ENCODE data around the gene DZIP3.

DZIP3 gene

GRCh38 chr3:108728105-108728504, 138.6 kb downstream of the DZIP3 start:
- Histone ChIP-seq H2BK120ac (ENCODE audit: low read depth, low read length) (no peak overlapping the region), H3K4me2 (ENCODE audit: low read length, poor library complexity, severe bottlenecking) (no peak overlapping the region), H3K9me3 (ENCODE audit: control insufficient read depth, low read length) (no peaks in the 10 kb centered on the region), H3K18ac (ENCODE audit: low read depth in 1 of 2, low read length in 2 of 2) (no peak overlapping the region), H4K8ac (ENCODE audit: low read length) (no peak overlapping the region), H2BK12ac (ENCODE audit: low read length in 2 of 2) (no peak overlapping the region), H2BK15ac (ENCODE audit: low read depth, poor library complexity, severe bottlenecking) (no peak overlapping the region), H3K36me3 (ENCODE audit: control insufficient read depth in 1 of 2, insufficient read depth in 2 of 2, low read depth in 1 of 2, low read length in 2 of 2) (no peaks in the 10 kb centered on the region), H3K4me3 (ENCODE audit: insufficient read depth in 1 of 2, low read depth in 1 of 2, low read length in 2 of 2) (no peak overlapping the region), H3K23ac (ENCODE audit: low read length in 2 of 2) (no peak overlapping the region), H3K27me3 (ENCODE audit: control insufficient read depth in 1 of 2, insufficient read depth in 1 of 2, low read length in 2 of 2) (peaks cover 0 to 16% of the 10 kb centered on the region in 2 experiments), H3K14ac (ENCODE audit: low read length in 2 of 2) (no peak overlapping the region), H4K91ac (ENCODE audit: low read length) (no peak overlapping the region), H2AFZ (ENCODE audit: low read depth, low read length) (no peak overlapping the region), H3K4me1 (ENCODE audit: control insufficient read depth, insufficient read depth, low read depth, low read length) (no peaks in the 10 kb centered on the region), H2AK5ac (ENCODE audit: low read length, severe bottlenecking) (no peak overlapping the region), H3K79me1 (replicated peaks; ENCODE audit: low read length, poor library complexity, severe bottlenecking) (no peaks in the 10 kb centered on the region), H3K4ac (ENCODE audit: low read depth in 1 of 2, low read length in 2 of 2) (no peak overlapping the region), H3K27ac (ENCODE audit: low read length, poor library complexity, severe bottlenecking) (no peak overlapping the region), H2BK5ac (ENCODE audit: low read depth, low read length, poor library complexity, severe bottlenecking) (no peak overlapping the region), H3K9ac (ENCODE audit: low read length) (no peak overlapping the region)
- DNase-seq = no peak

GRCh38 chr3:108728934-108729333, 139.4 kb downstream of the DZIP3 start:
- Histone ChIP-seq H3K36me3 (ENCODE audit: control insufficient read depth in 1 of 2, insufficient read depth in 2 of 2, low read depth in 1 of 2, low read length in 2 of 2) (no peaks in the 10 kb centered on the region), H3K23ac (ENCODE audit: low read length in 2 of 2) (no peak overlapping the region), H3K9me3 (ENCODE audit: control insufficient read depth, low read length) (no peaks in the 10 kb centered on the region), H3K4me1 (ENCODE audit: control insufficient read depth, insufficient read depth, low read depth, low read length) (no peaks in the 10 kb centered on the region), H3K27me3 (ENCODE audit: control insufficient read depth in 1 of 2, insufficient read depth in 1 of 2, low read length in 2 of 2) (peaks cover 0 to 16% of the 10 kb centered on the region in 2 experiments), H4K91ac (ENCODE audit: low read length) (no peak overlapping the region), H2BK5ac (ENCODE audit: low read depth, low read length, poor library complexity, severe bottlenecking) (no peak overlapping the region), H3K9ac (ENCODE audit: low read length) (no peak overlapping the region), H2AFZ (ENCODE audit: low read depth, low read length) (no peak overlapping the region), H2AK5ac (ENCODE audit: low read length, severe bottlenecking) (no peak overlapping the region), H2BK15ac (ENCODE audit: low read depth, poor library complexity, severe bottlenecking) (no peak overlapping the region), H3K27ac (ENCODE audit: low read length, poor library complexity, severe bottlenecking) (no peak overlapping the region), H3K4ac (ENCODE audit: low read depth in 1 of 2, low read length in 2 of 2) (no peak overlapping the region), H2BK12ac (ENCODE audit: low read length in 2 of 2) (no peak overlapping the region), H4K8ac (ENCODE audit: low read length) (no peak overlapping the region), H3K79me1 (replicated peaks; ENCODE audit: low read length, poor library complexity, severe bottlenecking) (no peaks in the 10 kb centered on the region), H2BK120ac (ENCODE audit: low read depth, low read length) (no peak overlapping the region), H3K18ac (ENCODE audit: low read depth in 1 of 2, low read length in 2 of 2) (no peak overlapping the region), H3K4me2 (ENCODE audit: low read length, poor library complexity, severe bottlenecking) (no peak overlapping the region), H3K14ac (ENCODE audit: low read length in 2 of 2) (no peak overlapping the region), H3K4me3 (ENCODE audit: insufficient read depth in 1 of 2, low read depth in 1 of 2, low read length in 2 of 2) (no peak overlapping the region)
- no peak for DNase-seq
- WGBS = no CpG with 5 or more reads among the region's 1 CpG

- DNase-seq = no peak
- Histone ChIP-seq H3K4ac (ENCODE audit: low read depth in 1 of 2, low read length in 2 of 2) (no peak overlapping the region), H3K4me3 (ENCODE audit: insufficient read depth in 1 of 2, low read depth in 1 of 2, low read length in 2 of 2) (no peak overlapping the region), H2BK5ac (ENCODE audit: low read depth, low read length, poor library complexity, severe bottlenecking) (no peak overlapping the region), H4K8ac (ENCODE audit: low read length) (no peak overlapping the region), H3K9me3 (ENCODE audit: control insufficient read depth, low read length) (no peaks in the 10 kb centered on the region), H2BK120ac (ENCODE audit: low read depth, low read length) (no peak overlapping the region), H3K79me1 (replicated peaks; ENCODE audit: low read length, poor library complexity, severe bottlenecking) (no peaks in the 10 kb centered on the region), H3K27me3 (ENCODE audit: control insufficient read depth in 1 of 2, insufficient read depth in 1 of 2, low read length in 2 of 2) (peaks cover 4 to 11% of the 10 kb centered on the region in 2 experiments), H3K4me2 (ENCODE audit: low read length, poor library complexity, severe bottlenecking) (no peak overlapping the region), H3K36me3 (ENCODE audit: control insufficient read depth in 1 of 2, insufficient read depth in 2 of 2, low read depth in 1 of 2, low read length in 2 of 2) (no peaks in the 10 kb centered on the region), H3K9ac (ENCODE audit: low read length) (no peak overlapping the region), H3K23ac (ENCODE audit: low read length in 2 of 2) (no peak overlapping the region), H3K4me1 (ENCODE audit: control insufficient read depth, insufficient read depth, low read depth, low read length) (no peaks in the 10 kb centered on the region), H2BK15ac (ENCODE audit: low read depth, poor library complexity, severe bottlenecking) (no peak overlapping the region), H3K27ac (ENCODE audit: low read length, poor library complexity, severe bottlenecking) (no peak overlapping the region), H2BK12ac (ENCODE audit: low read length in 2 of 2) (no peak overlapping the region), H3K18ac (ENCODE audit: low read depth in 1 of 2, low read length in 2 of 2) (no peak overlapping the region), H3K14ac (ENCODE audit: low read length in 2 of 2) (no peak overlapping the region), H2AK5ac (ENCODE audit: low read length, severe bottlenecking) (no peak overlapping the region), H2AFZ (ENCODE audit: low read depth, low read length) (no peak overlapping the region), H4K91ac (ENCODE audit: low read length) (no peak overlapping the region)
- 95% methylated on average over 5 of the region's 6 CpGs for WGBS
Measured at GRCh38 chr3:108736821-108737220, 147.3 kb downstream of the DZIP3 start.

GRCh38 chr3:108742929-108743328, 153.4 kb downstream of the DZIP3 start:
- no peak overlapping the region for H2BK12ac ChIP-seq (ENCODE audit: low read length in 2 of 2)
- H3K4me2 ChIP-seq (ENCODE audit: low read length, poor library complexity, severe bottlenecking) = no peak overlapping the region
- no peak for DNase-seq
- no peak overlapping the region for H3K18ac ChIP-seq (ENCODE audit: low read depth in 1 of 2, low read length in 2 of 2)
- no peak overlapping the region for H4K91ac ChIP-seq (ENCODE audit: low read length)
- no peak overlapping the region for H4K8ac ChIP-seq (ENCODE audit: low read length)
- H3K14ac ChIP-seq (ENCODE audit: low read length in 2 of 2) = no peak overlapping the region
- H3K23ac ChIP-seq (ENCODE audit: low read length in 2 of 2) = no peak overlapping the region
- H3K36me3 ChIP-seq (ENCODE audit: control insufficient read depth in 1 of 2, insufficient read depth in 2 of 2, low read depth in 1 of 2, low read length in 2 of 2) = no peaks in the 10 kb centered on the region
- no peak overlapping the region for H2AFZ ChIP-seq (ENCODE audit: low read depth, low read length)
- no peak overlapping the region for H2BK120ac ChIP-seq (ENCODE audit: low read depth, low read length)
- 95% methylated on average over 1 of the region's 1 CpG for whole genome bisulfite sequencing
- no peaks in the 10 kb centered on the region for H3K79me1 ChIP-seq (replicated peaks; ENCODE audit: low read length, poor library complexity, severe bottlenecking)
- H3K4me3 ChIP-seq (ENCODE audit: insufficient read depth in 1 of 2, low read depth in 1 of 2, low read length in 2 of 2) = no peak overlapping the region
- H2AK5ac ChIP-seq (ENCODE audit: low read length, severe bottlenecking) = no peak overlapping the region
- H3K4ac ChIP-seq (ENCODE audit: low read depth in 1 of 2, low read length in 2 of 2) = no peak overlapping the region
- H2BK5ac ChIP-seq (ENCODE audit: low read depth, low read length, poor library complexity, severe bottlenecking) = no peak overlapping the region
- H2BK15ac ChIP-seq (ENCODE audit: low read depth, poor library complexity, severe bottlenecking) = no peak overlapping the region
- H3K27ac ChIP-seq (ENCODE audit: low read length, poor library complexity, severe bottlenecking) = no peak overlapping the region
- H3K27me3 ChIP-seq (ENCODE audit: control insufficient read depth in 1 of 2, insufficient read depth in 1 of 2, low read length in 2 of 2) = no peaks in the 10 kb centered on the region
- no peaks in the 10 kb centered on the region for H3K4me1 ChIP-seq (ENCODE audit: control insufficient read depth, insufficient read depth, low read depth, low read length)
- no peak overlapping the region for H3K9ac ChIP-seq (ENCODE audit: low read length)
- H3K9me3 ChIP-seq (ENCODE audit: control insufficient read depth, low read length) = peaks cover 11% of the 10 kb centered on the region
